ENCODE results near the gene SEPTIN7. TPM values are rescaled to one million over a fixed set of nuclear protein-coding genes. Genes with fewer than 3 reads are reported as not detected.

The SEPTIN7 gene
- total RNA-seq, 1 experiment from 2014 or later = 140 TPM

DNA sequence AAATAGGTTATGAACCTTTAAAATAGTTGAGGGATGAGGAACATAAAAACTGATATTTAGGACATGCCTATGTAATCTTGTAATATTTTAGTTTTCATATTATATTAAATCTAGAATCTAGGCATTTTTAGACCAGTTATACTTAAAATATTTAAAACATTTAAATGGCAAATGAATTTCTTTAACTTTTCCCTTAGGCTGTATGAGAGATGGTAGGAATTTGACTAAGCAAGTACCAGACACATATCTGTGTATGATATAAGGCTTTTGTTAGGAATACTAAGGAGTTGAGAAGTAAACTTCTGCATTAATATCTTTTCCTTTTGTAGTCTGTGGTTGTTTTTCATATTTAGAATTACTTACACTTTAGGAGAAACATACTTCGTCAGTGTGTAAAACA, 25.1 kb downstream of the SEPTIN7 start:
- no TSS peak for BruUV-seq (replicated peaks)
- intact Hi-C loops (cut with micrococcal nuclease) = no loop called here
- RAD21 ChIA-PET (ENCODE audit: low non-redundant PET in 1 of 2, low total read pairs in 2 of 2, uncharacterized antibody in 2 of 2, unreplicated experiment in 2 of 2) = no interaction called here

DNA sequence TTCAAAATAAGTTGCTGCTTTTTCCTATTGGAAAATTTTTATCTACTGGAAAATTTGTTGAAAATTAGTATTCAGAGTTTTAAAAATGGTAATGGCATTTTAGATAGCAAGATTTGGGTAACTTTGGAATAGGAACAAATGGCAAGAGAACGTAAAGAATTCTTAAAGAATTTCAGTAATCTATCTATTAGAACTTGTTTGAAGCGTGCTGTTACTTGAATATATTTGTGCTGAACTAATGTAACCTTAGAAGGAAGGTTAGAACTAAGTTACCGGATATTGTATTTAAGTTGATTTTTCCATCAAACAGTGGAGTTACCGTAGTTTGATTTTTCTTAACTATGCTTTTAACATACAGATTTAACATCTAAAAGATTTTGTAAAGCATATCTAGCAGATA, 25.9 kb downstream of the SEPTIN7 start:
- H3K9me2 ChIP-seq (ENCODE audit: insufficient read depth) = no peaks in the 10 kb centered on the region
- H3K4me2 ChIP-seq (ENCODE audit: low read length) = no peak overlapping the region
- ChIA-PET POLR2A (no interaction called here), CTCF (no interaction called here), RAD21 (ENCODE audit: low non-redundant PET in 1 of 2, low total read pairs in 2 of 2, uncharacterized antibody in 2 of 2, unreplicated experiment in 2 of 2) (no interaction called here)
- no TSS peak for BruUV-seq (replicated peaks)
- no peak overlapping the region for H2AFZ ChIP-seq (ENCODE audit: low read depth, low read length, poor library complexity, severe bottlenecking)
- no peaks in the 10 kb centered on the region for H3K9me3 ChIP-seq (ENCODE audit: control insufficient read depth in 1 of 2, insufficient read depth in 1 of 2, low read depth in 1 of 2, low read length in 2 of 2)
- no peak overlapping the region for H3K27ac ChIP-seq (ENCODE audit: low read depth, low read length)
- peaks cover 18% of the 10 kb centered on the region; the same call in 1 of the 2 replicates for H4K20me1 ChIP-seq (ENCODE audit: insufficient read depth)
- ATAC-seq = no peak
- intact Hi-C loops (cut with micrococcal nuclease) = no loop called here
- no peaks in the 10 kb centered on the region for H3K36me3 ChIP-seq (ENCODE audit: control insufficient read depth in 1 of 2, insufficient read depth in 2 of 2, low read length in 2 of 2)
- H3K4me1 ChIP-seq (ENCODE audit: control insufficient read depth in 1 of 2, insufficient read depth in 2 of 2, low read length in 2 of 2) = no peaks in the 10 kb centered on the region
- no peak for DNase-seq (ENCODE audit: low read depth, low spot score)
- no peaks in the 10 kb centered on the region for H3K27me3 ChIP-seq (ENCODE audit: insufficient read depth, low read length)
- no peak overlapping the region for H3K9ac ChIP-seq (ENCODE audit: low read length)
- peaks cover 99% of the 10 kb centered on the region for H3K79me2 ChIP-seq (ENCODE audit: insufficient read depth, low read length)
- H3K4me3 ChIP-seq (replicated peaks in 1 of 2; ENCODE audit: low read depth in 1 of 2, low read length in 2 of 2) = no peak overlapping the region
- no peak for TF ChIP-seq EZH2 (IDR thresholded peaks at IDR 0.05)
- no peak for TF ChIP-seq JUND (IDR thresholded peaks at IDR 0.05)
- no peak for TF ChIP-seq YY1 (IDR thresholded peaks at IDR 0.05; ENCODE audit: extremely low read depth, insufficient replicate concordance, low read depth, low read length)
- TF ChIP-seq ZNF274 (IDR thresholded peaks at IDR 0.05; ENCODE audit: low read depth, low read length) = no peak
- no peak for TF ChIP-seq ZFX (IDR thresholded peaks at IDR 0.05)
- TF ChIP-seq FOSL1 (IDR thresholded peaks at IDR 0.05; ENCODE audit: low read depth) = no peak
- no peak for TF ChIP-seq CEBPB (IDR thresholded peaks at IDR 0.05; ENCODE audit: low read depth)
- TF ChIP-seq ELF1 (IDR thresholded peaks at IDR 0.05; ENCODE audit: borderline replicate concordance, low read depth) = no peak
- TF ChIP-seq TCF7L2 (IDR thresholded peaks at IDR 0.05; ENCODE audit: borderline replicate concordance, extremely low read depth, insufficient read depth, insufficient read length) = no peak
- TF ChIP-seq, protein P1, sequence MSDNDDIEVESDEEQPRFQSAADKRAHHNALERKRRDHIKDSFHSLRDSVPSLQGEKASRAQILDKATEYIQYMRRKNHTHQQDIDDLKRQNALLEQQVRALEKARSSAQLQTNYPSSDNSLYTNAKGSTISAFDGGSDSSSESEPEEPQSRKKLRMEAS (IDR thresholded peaks at IDR 0.05) = no peak
- TF ChIP-seq, protein P2, sequence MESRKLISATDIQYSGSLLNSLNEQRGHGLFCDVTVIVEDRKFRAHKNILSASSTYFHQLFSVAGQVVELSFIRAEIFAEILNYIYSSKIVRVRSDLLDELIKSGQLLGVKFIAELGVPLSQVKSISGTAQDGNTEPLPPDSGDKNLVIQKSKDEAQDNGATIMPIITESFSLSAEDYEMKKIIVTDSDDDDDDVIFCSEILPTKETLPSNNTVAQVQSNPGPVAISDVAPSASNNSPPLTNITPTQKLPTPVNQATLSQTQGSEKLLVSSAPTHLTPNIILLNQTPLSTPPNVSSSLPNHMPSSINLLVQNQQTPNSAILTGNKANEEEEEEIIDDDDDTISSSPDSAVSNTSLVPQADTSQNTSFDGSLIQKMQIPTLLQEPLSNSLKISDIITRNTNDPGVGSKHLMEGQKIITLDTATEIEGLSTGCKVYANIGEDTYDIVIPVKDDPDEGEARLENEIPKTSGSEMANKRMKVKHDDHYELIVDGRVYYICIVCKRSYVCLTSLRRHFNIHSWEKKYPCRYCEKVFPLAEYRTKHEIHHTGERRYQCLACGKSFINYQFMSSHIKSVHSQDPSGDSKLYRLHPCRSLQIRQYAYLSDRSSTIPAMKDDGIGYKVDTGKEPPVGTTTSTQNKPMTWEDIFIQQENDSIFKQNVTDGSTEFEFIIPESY (IDR thresholded peaks at IDR 0.05; ENCODE audit: extremely low read depth, insufficient replicate concordance, low read length) = no peak
- no peak for TF ChIP-seq SP1 (IDR thresholded peaks at IDR 0.05; ENCODE audit: low read depth)

More for the DNA sequence above, 25.1 kb downstream of the SEPTIN7 start:
- Histone ChIP-seq H3K9me2 (ENCODE audit: insufficient read depth) (no peaks in the 10 kb centered on the region), H3K9ac (ENCODE audit: low read length) (no peak overlapping the region), H3K36me3 (ENCODE audit: control insufficient read depth in 1 of 2, insufficient read depth in 2 of 2, low read length in 2 of 2) (no peaks in the 10 kb centered on the region), H3K27ac (ENCODE audit: low read depth, low read length) (no peak overlapping the region), H3K4me1 (ENCODE audit: control insufficient read depth in 1 of 2, insufficient read depth in 2 of 2, low read length in 2 of 2) (no peaks in the 10 kb centered on the region), H3K9me3 (ENCODE audit: control insufficient read depth in 1 of 2, insufficient read depth in 1 of 2, low read depth in 1 of 2, low read length in 2 of 2) (no peaks in the 10 kb centered on the region), H3K79me2 (ENCODE audit: insufficient read depth, low read length) (peaks cover 99% of the 10 kb centered on the region), H3K27me3 (ENCODE audit: insufficient read depth, low read length) (no peaks in the 10 kb centered on the region), H4K20me1 (ENCODE audit: insufficient read depth) (peaks cover 13% of the 10 kb centered on the region; the same call in 1 of the 2 replicates), H2AFZ (ENCODE audit: low read depth, low read length, poor library complexity, severe bottlenecking) (no peak overlapping the region), H3K4me2 (ENCODE audit: low read length) (no peak overlapping the region), H3K4me3 (replicated peaks in 1 of 2; ENCODE audit: low read depth in 1 of 2, low read length in 2 of 2) (no peak overlapping the region)
- ATAC-seq (no peak), DNase-seq (ENCODE audit: low read depth, low spot score) (no peak)
- TF ChIP-seq ZNF274 (IDR thresholded peaks at IDR 0.05; ENCODE audit: low read depth, low read length) (no peak), EGR1 (IDR thresholded peaks at IDR 0.05; ENCODE audit: low read depth) (no peak), FOSL1 (IDR thresholded peaks at IDR 0.05; ENCODE audit: low read depth) (no peak), CBX3 (IDR thresholded peaks at IDR 0.05; ENCODE audit: low read depth) (no peak), EZH2 (IDR thresholded peaks at IDR 0.05) (no peak), ELF1 (IDR thresholded peaks at IDR 0.05; ENCODE audit: borderline replicate concordance, low read depth) (no peak), POLR2AphosphoS5 (IDR thresholded peaks at IDR 0.05; ENCODE audit: low read depth, low read length) (no peak), RAD21 (IDR thresholded peaks at IDR 0.05; ENCODE audit: low read depth) (no peak), TCF7L2 (IDR thresholded peaks at IDR 0.05; ENCODE audit: borderline replicate concordance, extremely low read depth, insufficient read depth, insufficient read length) (no peak), EZH2phosphoT487 (IDR thresholded peaks at IDR 0.05; ENCODE audit: borderline replicate concordance) (no peak), JUND (IDR thresholded peaks at IDR 0.05) (no peak), SIN3A (IDR thresholded peaks at IDR 0.05; ENCODE audit: low read depth) (no peak), CEBPB (IDR thresholded peaks at IDR 0.05; ENCODE audit: low read depth) (no peak)
- TF ChIP-seq, protein P3, sequence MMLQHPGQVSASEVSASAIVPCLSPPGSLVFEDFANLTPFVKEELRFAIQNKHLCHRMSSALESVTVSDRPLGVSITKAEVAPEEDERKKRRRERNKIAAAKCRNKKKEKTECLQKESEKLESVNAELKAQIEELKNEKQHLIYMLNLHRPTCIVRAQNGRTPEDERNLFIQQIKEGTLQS (IDR thresholded peaks at IDR 0.05) = no peak
- ChIA-PET POLR2A (no interaction called here), CTCF (no interaction called here)

Data from HCT116 (cell line).